Middle frontal gyrus (tissue), 1 donor: ENCODE results near the gene ZNF462.
"Not testable (repeated sequence)": the region's sequence is repeated elsewhere in the genome, so short reads cannot be mapped to it uniquely, and the experiment has no call there.

ENCODE experiments used
- DNase-seq: peaks from one replicate; pipeline ENCODE4 v3.0.0-alpha.2; 2015; ENCODE audit warnings: low spot score; ENCODE audit errors: extremely low spot score

Gene ZNF462

DNA sequence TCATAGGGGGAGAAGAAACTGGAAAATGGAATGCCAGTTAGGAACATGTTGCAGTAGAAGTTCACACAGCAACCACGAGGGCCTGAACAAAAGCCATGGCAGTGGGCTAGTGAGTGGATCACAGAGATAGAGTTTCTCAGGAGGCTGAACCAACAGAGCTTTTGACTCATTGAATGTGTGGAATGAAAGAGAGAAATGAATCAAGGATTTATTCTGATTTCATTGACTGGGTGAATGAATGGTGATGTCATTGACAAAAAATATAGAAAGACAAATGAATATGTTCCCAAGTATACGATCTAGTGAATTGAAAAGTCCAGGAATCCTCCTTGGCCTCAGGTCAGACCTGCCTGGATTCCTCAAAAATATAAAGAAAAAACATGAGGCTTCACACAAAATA lies 99.2 kb downstream of the ZNF462 start:
- DNase-seq, result no peak

DNA sequence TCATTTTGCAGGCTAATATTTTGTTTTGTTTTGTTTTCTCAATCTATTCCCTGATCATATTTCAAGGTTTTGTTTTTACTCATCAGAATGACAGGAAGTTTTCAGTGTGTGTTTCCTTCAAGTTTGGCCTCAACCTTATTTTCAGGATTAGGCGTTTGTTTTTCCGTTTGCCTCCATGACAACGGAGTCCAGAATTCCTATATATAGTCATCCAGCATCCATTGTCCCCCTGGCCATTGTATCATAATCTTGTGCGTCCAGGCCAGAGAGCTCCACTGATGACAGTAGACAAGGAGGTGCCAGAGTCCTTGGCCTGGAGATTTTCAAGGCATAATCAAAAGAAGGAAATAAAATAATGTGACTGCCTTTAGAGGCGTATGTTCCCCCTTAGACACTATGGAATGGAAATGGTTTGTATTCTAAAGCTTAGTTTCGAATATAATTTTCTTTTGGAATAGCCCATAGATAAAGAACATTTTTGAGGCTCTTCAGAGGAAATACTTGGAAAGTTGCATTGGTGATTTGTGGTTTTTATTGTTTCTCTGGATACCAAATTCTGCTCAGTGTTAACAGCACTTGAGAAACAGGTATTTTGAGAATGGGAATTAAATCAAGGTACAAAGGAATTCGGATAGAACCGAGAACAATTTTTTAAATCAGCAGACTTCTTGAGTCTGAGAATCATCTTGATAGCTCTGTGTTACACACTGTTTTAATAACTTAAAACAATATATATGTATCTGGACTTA lies 99.8 kb downstream of the ZNF462 start:
- DNase-seq, result no peak

DNA sequence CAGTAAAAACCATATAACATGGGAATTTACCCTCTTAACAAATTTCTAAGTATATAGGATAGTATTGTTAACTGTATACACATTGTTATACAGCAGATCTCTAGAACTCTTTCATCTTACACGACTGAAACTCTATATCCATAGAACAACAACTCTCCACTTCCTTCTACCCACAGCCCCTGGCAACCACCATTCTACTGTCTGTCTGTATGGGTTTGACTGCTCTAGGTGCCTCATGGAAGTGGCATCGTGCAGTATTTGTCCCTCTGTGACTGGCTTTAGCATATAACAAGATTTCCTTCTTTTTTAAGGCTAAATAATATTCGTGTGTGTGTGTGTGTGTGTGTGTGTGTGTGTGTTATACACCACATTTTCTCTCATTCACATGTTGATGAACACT lies 100.7 kb downstream of the ZNF462 start:
- DNase-seq, result no peak

- no peak for DNase-seq
These were observed 101.4 kb downstream of the ZNF462 start for GRCh38 chr9:106964329-106964728.

DNA sequence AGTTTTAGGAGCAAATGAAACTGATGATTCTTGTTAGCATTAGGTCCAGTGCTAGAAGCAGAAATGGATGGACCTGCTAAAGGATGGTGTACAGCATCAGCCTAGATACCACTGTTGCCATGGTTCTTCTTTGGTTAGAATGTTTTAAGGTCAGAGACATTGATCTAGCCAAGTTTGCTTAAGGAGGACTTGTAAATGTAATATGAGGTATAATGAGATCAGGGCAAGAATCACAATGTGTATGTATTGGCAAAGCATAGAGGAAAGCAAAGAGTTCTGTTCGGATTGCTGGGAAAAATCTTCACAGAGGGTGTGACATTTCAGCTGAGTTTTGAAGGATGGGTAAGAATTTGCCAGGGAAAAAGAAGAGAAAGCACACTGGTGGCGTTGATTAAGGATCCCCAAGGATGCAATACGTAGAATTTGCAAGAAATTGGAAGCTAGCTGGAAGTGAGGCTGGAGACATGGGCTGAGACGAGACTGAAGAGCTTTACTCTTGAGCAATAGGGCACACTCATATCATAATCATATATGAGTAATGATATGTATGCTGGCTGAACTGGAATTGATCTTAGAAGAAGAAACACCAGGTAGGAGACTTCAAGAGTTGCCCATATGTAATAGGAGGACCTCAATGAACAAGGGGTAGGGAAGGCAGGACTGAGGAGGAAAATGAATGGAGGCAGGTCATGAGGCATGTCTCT lies 102.0 kb downstream of the ZNF462 start:
- no peak for DNase-seq

DNA sequence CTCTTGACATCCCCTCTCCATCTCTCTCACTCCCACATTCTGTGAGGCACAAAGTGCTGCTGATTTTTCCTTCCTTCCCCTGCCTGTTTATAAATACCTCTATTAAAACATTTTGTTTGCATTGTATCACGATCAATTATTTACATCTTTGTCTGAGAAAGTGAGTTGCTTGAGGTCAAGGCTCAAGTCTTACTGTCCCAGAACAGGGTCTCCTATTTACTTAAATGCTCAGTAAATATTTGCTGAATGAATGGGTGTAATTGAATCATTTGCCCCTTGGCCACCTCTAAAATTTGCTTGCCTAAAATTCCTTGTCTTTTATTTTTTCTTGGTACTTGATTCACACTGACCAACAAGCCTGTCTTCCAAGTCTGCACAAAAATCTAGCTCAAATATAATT lies 103.5 kb downstream of the ZNF462 start:
- no peak for DNase-seq

DNA sequence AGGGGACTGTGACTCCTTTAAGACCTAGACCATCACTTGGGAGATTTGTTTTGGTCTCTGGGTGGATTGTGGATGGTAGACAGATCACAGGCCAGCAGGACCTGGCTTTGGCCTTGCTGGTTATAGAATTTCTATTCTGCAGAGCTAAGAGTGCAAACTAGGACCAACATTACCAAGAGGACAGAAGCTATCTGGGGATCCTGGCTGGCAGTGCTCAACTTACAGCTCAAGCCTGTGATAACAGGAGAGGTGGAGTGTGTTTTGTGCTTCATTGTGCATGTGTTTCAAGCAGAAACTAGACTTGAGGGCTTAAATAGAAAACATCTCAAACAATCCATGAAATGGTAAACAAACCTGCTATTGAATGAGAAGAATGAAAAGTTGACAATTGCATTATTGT lies 106.7 kb downstream of the ZNF462 start:
- no peak for DNase-seq

DNA sequence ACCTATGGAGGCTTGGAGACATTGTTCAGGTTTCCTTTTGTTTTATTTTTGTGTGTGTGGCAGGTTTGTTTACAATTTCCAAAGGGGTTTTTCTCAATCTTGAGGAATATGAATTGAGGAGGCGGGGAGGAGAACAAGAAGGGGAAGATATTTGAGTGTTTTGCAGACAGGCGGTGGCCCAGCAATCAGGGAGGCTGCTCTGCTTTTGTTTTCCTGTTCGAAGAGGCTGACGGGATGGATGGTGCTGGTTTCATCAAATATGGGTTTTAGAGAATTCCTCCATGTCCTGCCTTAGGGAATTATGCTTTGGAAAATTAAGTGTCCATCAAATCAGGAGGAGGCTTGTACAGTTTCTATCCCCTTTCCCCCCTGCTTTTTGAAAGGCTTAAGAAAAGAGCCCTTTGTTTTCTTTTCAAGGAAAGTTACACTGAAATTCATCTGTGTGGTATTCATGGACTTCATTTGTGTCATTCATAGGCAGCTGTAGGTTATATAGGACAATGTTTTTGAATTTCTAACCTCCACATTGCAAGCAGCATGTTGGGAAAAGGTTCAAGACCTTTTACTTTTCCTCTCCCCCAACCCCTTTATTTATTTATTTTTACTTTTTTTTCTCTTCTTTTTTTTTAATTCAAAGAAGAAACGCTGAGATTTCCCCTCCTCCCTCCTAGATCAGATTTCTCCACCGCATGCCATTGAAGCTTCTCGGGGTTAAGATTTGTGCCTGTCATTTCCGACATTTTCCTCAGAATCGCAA lies 107.4 kb downstream of the ZNF462 start:
- no peak for DNase-seq

- no peak for DNase-seq
These were observed 108.1 kb downstream of the ZNF462 start for GRCh38 chr9:106970976-106971457.

- DNase-seq, result no peak
These were observed 109.1 kb downstream of the ZNF462 start for GRCh38 chr9:106972082-106972481.

GRCh38 chr9:106974341-106974740 lies 111.4 kb downstream of the ZNF462 start:
- DNase-seq, result no peak

DNA sequence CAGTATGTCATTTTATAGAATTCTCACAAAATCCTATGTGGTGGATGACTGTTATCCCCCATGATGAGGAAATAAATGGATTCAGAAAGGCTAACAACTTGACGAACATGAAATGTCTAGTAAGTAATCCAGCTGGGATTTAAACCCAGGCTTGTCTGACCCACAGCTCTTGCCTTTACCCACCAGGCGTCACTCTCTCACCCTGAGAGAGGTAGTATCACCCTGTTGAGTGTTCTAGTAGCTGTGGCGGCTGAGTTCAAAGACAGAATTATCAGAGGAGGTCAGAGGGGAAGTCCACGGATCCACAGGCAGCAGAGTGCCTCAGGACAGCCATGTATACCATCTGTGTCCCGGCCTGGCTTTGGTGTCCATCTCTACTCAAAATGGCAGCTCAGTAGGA lies 113.8 kb downstream of the ZNF462 start:
- DNase-seq, result no peak

- no peak for DNase-seq
These were observed 117.7 kb downstream of the ZNF462 start for GRCh38 chr9:106980551-106981101.

GRCh38 chr9:106981396-106982287 lies 118.7 kb downstream of the ZNF462 start:
- no peak for DNase-seq

DNA sequence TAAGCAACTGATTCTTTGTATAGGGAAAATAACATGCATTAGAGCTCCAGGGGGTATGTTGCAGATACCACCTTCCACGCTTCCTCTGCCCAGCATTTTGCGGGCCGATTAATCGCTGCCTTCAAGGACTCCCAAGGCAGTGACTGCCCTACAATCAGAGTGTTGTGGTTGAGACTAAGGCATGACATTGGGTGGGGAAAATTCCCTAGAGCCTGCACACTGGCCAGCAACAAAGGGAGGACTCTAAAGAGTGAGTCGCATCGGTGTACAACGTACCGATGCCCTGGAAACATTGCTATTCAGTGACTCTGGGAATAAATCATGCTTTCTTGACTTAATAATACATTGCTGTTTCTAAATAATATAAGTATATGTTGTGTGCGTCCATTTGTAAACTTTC lies 119.7 kb downstream of the ZNF462 start:
- DNase-seq, result no peak

DNA sequence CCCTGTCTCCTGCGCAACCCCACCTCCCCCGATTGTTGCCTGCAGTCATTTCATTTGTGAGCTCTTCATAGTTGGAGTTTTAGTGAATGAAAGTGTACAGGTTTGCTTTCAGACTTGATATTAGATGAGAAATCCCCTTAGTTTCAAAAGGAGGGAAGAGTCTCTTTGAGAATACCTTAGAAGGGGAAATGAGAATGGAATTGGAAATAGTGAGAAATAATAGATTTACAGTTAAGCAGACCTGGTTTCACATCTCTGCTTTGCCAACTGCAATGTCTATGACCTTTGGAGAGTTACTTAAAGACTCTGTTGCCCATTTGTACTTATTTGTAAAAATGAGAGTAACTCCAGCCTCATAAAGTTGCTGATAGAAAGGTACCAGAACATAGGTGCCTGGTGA lies 120.4 kb downstream of the ZNF462 start:
- DNase-seq, result no peak

DNA sequence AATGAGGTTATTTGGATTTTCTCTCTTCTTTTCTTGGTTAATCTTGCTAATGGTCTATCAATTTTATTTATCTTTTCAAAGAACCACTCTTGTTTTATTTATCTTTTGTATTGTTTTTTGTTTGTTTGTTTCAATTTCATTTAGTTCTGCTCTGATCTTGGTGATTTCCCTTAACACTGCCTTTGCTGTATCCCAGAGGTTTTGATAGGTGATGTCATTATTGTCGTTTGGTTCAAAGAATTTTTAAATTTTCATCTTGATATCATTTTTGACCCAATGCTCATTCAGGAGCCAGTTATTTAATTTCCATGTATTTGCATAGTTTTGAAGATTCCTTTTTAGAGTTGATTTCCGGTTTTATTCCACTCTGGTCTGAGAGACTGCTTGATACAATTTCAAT lies 126.9 kb downstream of the ZNF462 start:
- DNase-seq, result not testable (repeated sequence)

DNA sequence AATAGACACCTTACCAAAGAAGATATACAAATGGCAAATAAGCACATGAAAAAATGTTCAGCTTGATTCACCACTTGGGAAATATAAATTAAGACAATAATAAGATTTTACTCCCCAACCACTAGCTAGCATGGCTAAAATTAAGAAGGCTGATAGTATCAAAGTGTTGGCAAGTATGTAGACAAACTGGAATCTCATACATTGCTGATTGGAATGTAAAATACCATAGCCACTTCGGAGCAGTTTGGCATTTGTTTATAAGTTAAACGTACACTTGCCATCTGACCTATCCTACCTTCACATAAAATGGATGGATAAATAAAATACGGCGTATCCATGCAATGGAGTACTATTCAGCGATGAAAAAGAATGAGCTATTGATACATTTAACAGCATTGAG lies 129.2 kb downstream of the ZNF462 start:
- DNase-seq, result no peak

DNA sequence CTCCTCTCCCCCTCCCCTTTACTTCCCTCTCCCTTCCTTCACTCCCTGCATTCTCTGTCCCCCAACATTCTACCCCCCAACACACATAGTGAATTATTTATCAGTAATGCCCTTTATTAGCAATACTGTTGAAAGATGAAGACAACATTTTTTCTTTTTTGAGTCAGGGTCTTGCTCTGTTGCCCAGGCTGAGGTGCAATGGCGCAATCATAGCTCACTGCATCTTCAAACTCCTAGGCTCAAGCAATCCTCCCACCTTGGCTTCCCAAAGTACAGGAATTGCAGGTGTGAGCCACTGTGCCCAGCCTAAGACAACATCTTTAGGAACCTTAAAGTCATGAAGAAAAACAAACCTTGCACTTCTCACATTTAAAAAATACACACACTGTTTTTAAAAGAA lies 130.6 kb downstream of the ZNF462 start:
- no peak for DNase-seq

- no peak for DNase-seq
These were observed 131.5 kb downstream of the ZNF462 start for GRCh38 chr9:106994463-106994862.

DNA sequence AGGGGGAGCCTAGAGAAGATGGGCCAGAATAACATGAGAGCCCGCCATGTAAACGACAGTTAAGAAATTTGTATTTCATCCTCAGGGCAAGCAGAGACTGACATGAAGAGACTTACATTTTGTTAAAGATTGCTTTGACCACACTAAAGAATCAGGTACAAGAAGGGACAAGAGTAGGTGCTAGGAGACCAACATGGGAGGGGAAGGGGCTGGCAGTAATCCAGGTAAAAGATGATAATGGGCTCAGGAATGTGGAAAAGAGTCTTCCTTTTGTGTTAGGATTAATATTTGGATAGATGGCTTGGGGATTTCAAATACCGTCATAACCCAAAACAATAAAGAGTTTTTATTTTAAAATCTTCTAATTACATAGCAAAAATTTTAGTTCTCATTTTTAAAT lies 137.3 kb downstream of the ZNF462 start:
- no peak for DNase-seq
